Fibroblast of lung (primary cell): ENCODE data around the gene NLRC3. TPM values are rescaled to one million over a fixed set of nuclear protein-coding genes. Genes with fewer than 3 reads are reported as not detected.

Experiments used
- DNase-seq, 2 donors: peaks; one replicate each; pipeline versions ENCODE4 v3.0.0 to v3.0.0-alpha.2; 2010; ENCODE audit warnings: low read depth in 2 of 2
- H2AFZ ChIP-seq: 2 replicates; pipeline ENCODE4 v1.5.1; 2012; ENCODE audit warnings: low read length, control low read depth, inconsistent platforms
- H3K27ac ChIP-seq: 2 replicates; pipeline ENCODE4 v1.5.1; 2011; ENCODE audit warnings: low read length, control low read depth; ENCODE audit not compliant: insufficient read depth
- H3K27me3 ChIP-seq: 2 replicates; pipeline ENCODE4 v1.5.1; 2011; ENCODE audit warnings: mild to moderate bottlenecking, low read length; ENCODE audit not compliant: control insufficient read depth, insufficient read depth
- H3K36me3 ChIP-seq: 2 replicates; pipeline ENCODE4 v1.5.1; 2011; ENCODE audit warnings: low read length; ENCODE audit not compliant: control insufficient read depth, insufficient read depth
- H3K4me1 ChIP-seq: 2 replicates; pipeline ENCODE4 v1.5.1; 2011; ENCODE audit warnings: low read length; ENCODE audit not compliant: control insufficient read depth, insufficient read depth; ENCODE audit errors: extremely low read depth
- H3K4me2 ChIP-seq: 2 replicates; pipeline ENCODE4 v1.5.1; 2011; ENCODE audit warnings: low read length, control low read depth; ENCODE audit not compliant: insufficient read depth; ENCODE audit errors: extremely low read depth
- H3K4me3 ChIP-seq, 4 experiments: fragments of 200-600 bp in 1 of 4; sonication (generic) in 1 of 4; replicated peaks in 1 of 4; 2 replicates each; pipeline ENCODE4 v1.5.1; 2011 to 2016; ENCODE audit warnings: low read length in 4 of 4, low read depth in 3 of 4, mild to moderate bottlenecking in 3 of 4, control low read depth in 2 of 4, inconsistent platforms in 1 of 4, mixed read lengths in 1 of 4; ENCODE audit not compliant: insufficient read depth in 1 of 4; ENCODE audit errors: control extremely low read depth in 1 of 4
- H3K79me2 ChIP-seq: 2 replicates; pipeline ENCODE4 v1.5.1; 2012; ENCODE audit warnings: mild to moderate bottlenecking, low read length, inconsistent platforms; ENCODE audit not compliant: control insufficient read depth, insufficient read depth
- H3K9ac ChIP-seq: 2 replicates; pipeline ENCODE4 v1.5.1; 2011; ENCODE audit warnings: mild to moderate bottlenecking, low read length, control low read depth; ENCODE audit not compliant: insufficient read depth
- H3K9me3 ChIP-seq: 2 replicates; pipeline ENCODE4 v1.5.1; 2012; ENCODE audit warnings: low read depth, low read length; ENCODE audit not compliant: control insufficient read depth, insufficient read depth
- H4K20me1 ChIP-seq: 2 replicates; pipeline ENCODE4 v1.5.1; 2011; ENCODE audit warnings: low read length; ENCODE audit not compliant: control insufficient read depth, insufficient read depth; ENCODE audit errors: extremely low read depth
- CTCF ChIP-seq, 2 donors: IDR thresholded peaks in 1 of 2; conservative IDR thresholded peaks in 1 of 2; 1 replicate in 1 of 2; 2 replicates in 1 of 2; pipeline ENCODE4 v1.5.1; 2011 to 2012; ENCODE audit warnings: low read length in 2 of 2, control low read depth in 1 of 2, inconsistent platforms in 1 of 2, low read depth in 1 of 2, mild to moderate bottlenecking in 1 of 2
- EZH2 ChIP-seq: IDR thresholded peaks from 2 replicates; pipeline ENCODE4 v1.5.1; 2012; ENCODE audit warnings: low read length, control low read depth, mild to moderate bottlenecking; ENCODE audit errors: missing control alignments
- polyA plus RNA-seq, 2 donors: library from polyadenylated mRNA; depleted of rRNA in 1 of 2; stranded (reverse) in 1 of 2; unstranded in 1 of 2; fragments of >200 nt; gene quantifications; 2 replicates each; pipeline ENCODE4 v1.2.1, GENCODE V29; 2011 to 2012; ENCODE audit warnings: missing spikeins in 1 of 2
- total RNA-seq: library from RNA; depleted of rRNA; stranded (reverse); fragments of >200 nt; gene quantifications from 2 replicates; pipeline ENCODE4 v1.2.1, GENCODE V29; 2014

The NLRC3 gene
- total and polyA plus RNA-seq, 2 donors (not counting 1 experiment from before 2014, with no cell fraction given): 0.17 TPM; not detected in 1

GRCh38 chr16:3536271-3536731, 40.9 kb downstream of the NLRC3 start:
- peaks cover 5% of the 10 kb centered on the region for H3K36me3 ChIP-seq
- H3K4me3 ChIP-seq: no peak overlapping the region
- no peaks in the 10 kb centered on the region for H3K27me3 ChIP-seq
- no peaks in the 10 kb centered on the region for H3K79me2 ChIP-seq
- no peaks in the 10 kb centered on the region for H4K20me1 ChIP-seq
- DNase-seq: peak; percentile 63 to 74
- H3K4me2 ChIP-seq: no peak overlapping the region
- H3K9ac ChIP-seq: no peak overlapping the region
- H2AFZ ChIP-seq: no peak overlapping the region
- TF ChIP-seq CTCF (conservative IDR thresholded peaks at IDR 0.05 in 1 of 2, IDR thresholded peaks at IDR 0.05 in 1 of 2; ENCODE audit: low read depth in 1 of 2, low read length in 2 of 2): no peak
- TF ChIP-seq EZH2: no peak
- H3K27ac ChIP-seq: peak overlapping the region; percentile 32
- no peaks in the 10 kb centered on the region for H3K9me3 ChIP-seq
- H3K4me1 ChIP-seq: peaks cover 5% of the 10 kb centered on the region

DNA sequence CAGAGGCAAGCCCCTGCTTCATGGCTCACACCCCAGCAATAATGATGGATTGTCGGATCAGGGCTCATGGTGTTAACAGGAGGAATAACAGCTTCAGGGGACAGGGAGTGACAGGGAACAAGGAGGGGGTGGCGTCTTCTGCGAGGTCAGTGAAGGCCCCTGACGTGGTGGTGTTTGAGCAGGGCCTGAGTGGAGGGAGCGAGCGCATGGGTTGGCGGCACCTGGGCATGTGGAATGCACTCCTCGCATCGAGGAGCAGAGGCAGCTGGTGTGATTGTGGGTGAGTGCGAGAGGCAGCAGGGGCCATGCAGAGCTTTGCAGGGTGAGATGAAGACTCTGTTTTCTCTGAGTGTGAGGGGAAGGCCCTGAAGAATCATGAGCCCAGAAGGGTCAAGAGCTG, 43.1 kb downstream of the NLRC3 start:
- Histone ChIP-seq H3K4me1 (peaks cover 5% of the 10 kb centered on the region), H3K9ac (no peak overlapping the region), H3K79me2 (no peaks in the 10 kb centered on the region), H3K27me3 (no peaks in the 10 kb centered on the region), H3K36me3 (peaks cover 8% of the 10 kb centered on the region), H3K4me3 (no peak overlapping the region), H4K20me1 (no peaks in the 10 kb centered on the region), H3K4me2 (no peak overlapping the region), H3K9me3 (no peaks in the 10 kb centered on the region), H2AFZ (no peak overlapping the region), H3K27ac (no peak overlapping the region)
- no peak for DNase-seq
- TF ChIP-seq EZH2: no peak
- no peak for TF ChIP-seq CTCF (conservative IDR thresholded peaks at IDR 0.05 in 1 of 2, IDR thresholded peaks at IDR 0.05 in 1 of 2; ENCODE audit: low read depth in 1 of 2, low read length in 2 of 2)

GRCh38 chr16:3532741-3533140, 44.5 kb downstream of the NLRC3 start:
- peaks cover 8% of the 10 kb centered on the region for H3K36me3 ChIP-seq
- H3K27ac ChIP-seq: no peak overlapping the region
- DNase-seq: no peak
- H2AFZ ChIP-seq: no peak overlapping the region
- no peaks in the 10 kb centered on the region for H3K27me3 ChIP-seq
- H3K9ac ChIP-seq: no peak overlapping the region
- H3K4me2 ChIP-seq: no peak overlapping the region
- H3K4me1 ChIP-seq: peaks cover 5% of the 10 kb centered on the region
- no peaks in the 10 kb centered on the region for H3K79me2 ChIP-seq
- H4K20me1 ChIP-seq: no peaks in the 10 kb centered on the region
- no peak overlapping the region for H3K4me3 ChIP-seq
- no peaks in the 10 kb centered on the region for H3K9me3 ChIP-seq
- TF ChIP-seq EZH2: no peak
